Caco-2 (cell line): ENCODE measurements around the gene DAB2IP. TPM values are rescaled to one million over a fixed set of nuclear protein-coding genes. Genes with fewer than 3 reads are reported as not detected.

Experiments
- BruUV-seq: library from RNA; stranded (reverse); fragments of 400-500 nt; replicated peaks from 2 replicates; lab custom pipeline; 2021; lab: Mats Ljungman, UMichigan
- CTCF ChIA-PET: fragments of 300-600 bp; sonication (Branson Sonifier 250); formaldehyde crosslinking; loops from one replicate; lab custom pipeline; 2022; ENCODE audit warnings: antibody characterized with exemption; lab: Charles Lee
- POLR2A ChIA-PET: fragments of 300-600 bp; sonication (Branson Sonifier 250); formaldehyde crosslinking; loops from one replicate; lab custom pipeline; 2022; ENCODE audit warnings: antibody characterized with exemption; lab: Charles Lee
- DNase-seq, 2 experiments: peaks; one replicate each; pipeline versions ENCODE4 v3.0.0 to v3.0.0-alpha.2; 2020 to 2022
- H3K27me3 ChIP-seq: replicated peaks from 2 replicates; pipeline ENCODE4 v1.6.0; 2011; ENCODE audit warnings: low read length; ENCODE audit not compliant: control insufficient read depth, insufficient read depth
- H3K36me3 ChIP-seq: 2 replicates; pipeline ENCODE4 v1.5.1; 2011; ENCODE audit warnings: low read length; ENCODE audit not compliant: control insufficient read depth, insufficient read depth
- H3K4me1 ChIP-seq: fragments of 250-450 bp; sonication (Bioruptor Pico); 2 replicates; pipeline ENCODE4 v1.5.1; 2020; ENCODE audit warnings: mild to moderate bottlenecking
- H3K4me3 ChIP-seq: 2 replicates; pipeline ENCODE4 v1.5.1; 2011; ENCODE audit warnings: low read depth, mild to moderate bottlenecking, control low read depth, low read length
- H3K9me3 ChIP-seq: fragments of 250-450 bp; sonication (Bioruptor Pico); 2 replicates; pipeline ENCODE4 v1.5.1; 2020; ENCODE audit warnings: mild to moderate bottlenecking, moderate library complexity
- H3K27ac Mint-ChIP-seq: one replicate; pipeline ENCODE4 v1.8.0; 2022; ENCODE audit warnings: mixed read lengths; ENCODE audit not compliant: unreplicated experiment
- H3K27me3 Mint-ChIP-seq: one replicate; pipeline ENCODE4 v1.8.0; 2022; ENCODE audit warnings: mixed read lengths; ENCODE audit not compliant: insufficient read depth, unreplicated experiment
- H3K36me3 Mint-ChIP-seq: one replicate; pipeline ENCODE4 v1.8.0; 2022; ENCODE audit warnings: mild to moderate bottlenecking, mixed read lengths; ENCODE audit not compliant: insufficient read depth, unreplicated experiment
- H3K4me1 Mint-ChIP-seq: one replicate; pipeline ENCODE4 v1.8.0; 2022; ENCODE audit warnings: low read depth, mixed read lengths; ENCODE audit not compliant: unreplicated experiment
- H3K4me3 Mint-ChIP-seq: one replicate; pipeline ENCODE4 v1.8.0; 2022; ENCODE audit warnings: mild to moderate bottlenecking, moderate library complexity, mixed read lengths; ENCODE audit not compliant: unreplicated experiment
- H3K9me3 Mint-ChIP-seq: one replicate; pipeline ENCODE4 v1.8.0; 2022; ENCODE audit warnings: mixed read lengths; ENCODE audit not compliant: unreplicated experiment
- CTCF ChIP-seq, 2 experiments: fragments of 200-600 bp in 1 of 2; IDR thresholded peaks; 1 replicate in 1 of 2; 2 replicates in 1 of 2; pipeline versions ENCODE4 v1.5.1 to v1.8.0; 2011 to 2022; ENCODE audit warnings: antibody characterized with exemption in 1 of 2, control low read depth in 1 of 2, inconsistent platforms in 1 of 2, low read depth in 1 of 2, low read length in 1 of 2, mild to moderate bottlenecking in 1 of 2, moderate library complexity in 1 of 2; ENCODE audit not compliant: insufficient read depth in 1 of 2, severe bottlenecking in 1 of 2, unreplicated experiment in 1 of 2
- intact Hi-C: fragments of 100-400 bp; cut with micrococcal nuclease; formaldehyde crosslinking; loops from one replicate; pipeline ENCODE4 v1.10.0; 2022; ENCODE audit not compliant: unreplicated experiment
- total RNA-seq: library from RNA; stranded (reverse); gene quantifications from 2 replicates; pipeline ENCODE4 v1.2.3, GENCODE V29; 2022

DAB2IP gene
- total RNA-seq, 1 experiment from 2014 or later, result 26.0 TPM

- CTCF ChIA-PET, result interaction anchor here (1.3 kb wide), 1 partner anchor 31 kb away, joined by 4 read pairs; no protein-coding TSS in a partner anchor
Observed at GRCh38 chr9:121648799-121649198, 2.6 kb upstream of the DAB2IP start.

GRCh38 chr9:121649476-121650216, 1.8 kb upstream of the DAB2IP start:
- no peak overlapping the region for H3K4me3 ChIP-seq
- H3K36me3 Mint-ChIP-seq, result peaks cover 2% of the 10 kb centered on the region
- ChIA-PET CTCF (interaction anchor here (0.8 to 1.8 kb wide), 7 partner anchors 9 to 104 kb away, joined by 4 to 15 read pairs (median 4); no protein-coding TSS in a partner anchor), POLR2A (interaction anchor here (0.5 to 0.6 kb wide), 2 partner anchors 83 to 356 kb away, joined by 3 read pairs; no protein-coding TSS in a partner anchor)
- peaks cover 18% of the 10 kb centered on the region for H3K4me1 Mint-ChIP-seq
- no peaks in the 10 kb centered on the region for H3K27me3 Mint-ChIP-seq
- no peaks in the 10 kb centered on the region for H3K27me3 ChIP-seq
- peak overlapping the region; percentile 18 for H3K27ac Mint-ChIP-seq
- H3K9me3 Mint-ChIP-seq, result no peaks in the 10 kb centered on the region
- DNase-seq, result no peak
- H3K9me3 ChIP-seq, result no peaks in the 10 kb centered on the region
- no TSS peak for BruUV-seq
- H3K4me3 Mint-ChIP-seq, result peak overlapping the region; percentile 73
- intact Hi-C loops, result loop anchor here (1.0 to 5.0 kb wide), 3 partner anchors 18 to 88 kb away; no protein-coding TSS in a partner anchor
- TF ChIP-seq CTCF (IDR thresholded peaks at IDR 0.05; ENCODE audit: insufficient read depth in 1 of 2, low read depth in 1 of 2, low read length in 1 of 2, severe bottlenecking in 1 of 2, unreplicated experiment in 1 of 2), result no peak
- peaks cover 22% of the 10 kb centered on the region for H3K4me1 ChIP-seq
- H3K36me3 ChIP-seq, result no peaks in the 10 kb centered on the region; the same call in 1 of the 2 replicates

More at GRCh38 chr9:121648799-121649198, 2.6 kb upstream of the DAB2IP start:
- Histone ChIP-seq H3K4me1 (peaks cover 22% of the 10 kb centered on the region), H3K9me3 (no peaks in the 10 kb centered on the region), H3K4me3 (no peak overlapping the region), H3K36me3 (no peaks in the 10 kb centered on the region), H3K27me3 (no peaks in the 10 kb centered on the region)
- Mint-ChIP-seq H3K27me3 (no peaks in the 10 kb centered on the region), H3K36me3 (no peaks in the 10 kb centered on the region), H3K27ac (peak overlapping the region; percentile 18), H3K9me3 (no peaks in the 10 kb centered on the region), H3K4me1 (peaks cover 18% of the 10 kb centered on the region), H3K4me3 (no peak overlapping the region)
- no peak for TF ChIP-seq CTCF (IDR thresholded peaks at IDR 0.05; ENCODE audit: insufficient read depth in 1 of 2, low read depth in 1 of 2, low read length in 1 of 2, severe bottlenecking in 1 of 2, unreplicated experiment in 1 of 2)
- POLR2A ChIA-PET, result no interaction called here
- intact Hi-C loops, result no loop called here
- no TSS peak for BruUV-seq
- no peak for DNase-seq

GRCh38 chr9:121650217-121651007, 1.0 kb upstream of the DAB2IP start:
- H3K4me3 Mint-ChIP-seq, result peak overlapping the region; percentile 73
- intact Hi-C loops, result loop anchor here (1.0 to 5.0 kb wide), 3 partner anchors 17 to 87 kb away; no protein-coding TSS in a partner anchor
- ChIA-PET POLR2A (interaction anchor here (0.5 to 0.6 kb wide), 3 partner anchors 41 to 364 kb away, joined by 3 read pairs; no protein-coding TSS in a partner anchor), CTCF (interaction anchor here (0.8 to 1.8 kb wide), 8 partner anchors 10 to 105 kb away, joined by 3 to 15 read pairs (median 4); no protein-coding TSS in a partner anchor)
- H3K36me3 ChIP-seq, result no peaks in the 10 kb centered on the region; the same call in 1 of the 2 replicates
- H3K4me1 ChIP-seq, result peaks cover 22% of the 10 kb centered on the region
- H3K27me3 Mint-ChIP-seq, result no peaks in the 10 kb centered on the region
- TF ChIP-seq CTCF (IDR thresholded peaks at IDR 0.05; ENCODE audit: insufficient read depth in 1 of 2, low read depth in 1 of 2, low read length in 1 of 2, severe bottlenecking in 1 of 2, unreplicated experiment in 1 of 2), result no peak
- peaks cover 18% of the 10 kb centered on the region for H3K4me1 Mint-ChIP-seq
- BruUV-seq, result no TSS peak
- H3K36me3 Mint-ChIP-seq, result peaks cover 4% of the 10 kb centered on the region
- no peaks in the 10 kb centered on the region for H3K9me3 ChIP-seq
- peak overlapping the region; percentile 69 for H3K4me3 ChIP-seq
- peak; percentile 94 to 95 for DNase-seq
- peak overlapping the region; percentile 18 for H3K27ac Mint-ChIP-seq
- H3K27me3 ChIP-seq, result no peaks in the 10 kb centered on the region
- H3K9me3 Mint-ChIP-seq, result no peaks in the 10 kb centered on the region
